Measurements from ENCODE around the gene ATXN1.
"Not testable (repeated sequence)": the region's sequence is repeated elsewhere in the genome, so short reads cannot be mapped to it uniquely, and the experiment has no call there.

The ATXN1 gene

DNA sequence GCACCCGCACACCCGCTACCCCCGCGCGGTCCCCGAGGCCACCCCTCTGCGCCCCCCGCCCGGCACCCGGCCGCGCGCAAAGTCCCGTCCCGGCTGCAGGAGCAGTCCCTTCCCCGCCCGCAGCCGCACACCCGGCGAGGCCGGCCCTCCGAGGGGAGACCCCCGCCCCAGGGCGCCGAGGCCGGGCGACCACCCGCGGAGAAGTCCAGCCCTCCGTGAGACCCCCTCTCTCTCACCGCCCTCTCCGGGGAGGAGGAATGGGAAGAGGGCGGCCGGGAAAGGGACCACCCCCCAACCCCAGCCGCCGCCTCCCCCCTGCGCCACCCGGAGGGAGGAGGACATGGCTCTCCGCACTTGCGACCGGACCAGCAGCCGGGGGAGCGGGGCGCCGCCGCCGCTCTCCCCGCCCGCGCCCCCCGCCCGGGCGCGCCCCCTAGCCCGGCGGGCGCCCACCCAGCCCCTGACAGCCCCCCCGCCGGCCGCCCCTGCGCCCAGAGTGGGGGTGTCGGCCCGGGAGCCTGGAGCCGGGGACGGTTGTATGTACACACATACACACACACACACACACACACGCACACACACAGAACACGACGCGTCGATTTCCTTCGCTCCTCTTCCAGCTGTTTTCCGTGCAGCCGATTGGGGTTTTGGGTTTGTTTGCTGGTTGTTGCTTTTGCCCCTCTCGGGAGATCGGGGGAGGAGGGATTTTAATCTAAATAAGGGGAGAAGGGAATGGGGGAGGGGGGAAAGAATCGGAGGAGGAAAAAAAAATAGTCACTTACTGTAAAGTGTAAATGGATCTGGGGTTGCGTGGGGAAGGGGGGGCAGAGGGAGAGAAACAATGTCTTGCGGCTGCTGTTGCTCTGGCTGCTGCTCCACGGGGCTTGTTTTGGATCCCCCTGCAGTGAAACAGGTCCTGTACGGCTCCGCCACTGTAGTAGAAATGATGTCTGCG is at the start of gene ATXN1:
ATXN1 (minus strand) TSS at position 945 of the 955 bp plus-strand sequence.
- peak in 45 of 58 donors; percentile 19 to 82 (median 63) for DNase-seq

DNA sequence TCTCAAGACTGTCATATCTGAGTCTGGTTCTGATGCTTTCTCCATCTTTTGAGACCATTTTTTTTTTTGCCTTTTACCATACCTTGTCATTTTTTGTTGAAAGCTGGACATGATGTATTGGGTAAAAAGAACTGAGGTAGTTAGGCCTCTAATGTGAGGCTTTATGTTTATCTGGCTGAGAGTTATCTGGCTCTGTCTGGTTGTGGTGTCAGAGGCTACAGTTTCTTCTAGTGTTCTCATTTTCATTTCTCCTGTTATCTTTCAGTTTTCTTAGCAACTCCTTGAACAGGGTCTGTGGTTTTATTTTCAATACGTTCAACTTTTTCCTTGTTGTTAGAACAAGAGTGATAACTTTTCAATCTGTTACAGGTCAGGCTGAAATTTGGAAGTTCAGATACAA is 49.2 kb upstream of the ATXN1 start:
- no peak for DNase-seq

DNA sequence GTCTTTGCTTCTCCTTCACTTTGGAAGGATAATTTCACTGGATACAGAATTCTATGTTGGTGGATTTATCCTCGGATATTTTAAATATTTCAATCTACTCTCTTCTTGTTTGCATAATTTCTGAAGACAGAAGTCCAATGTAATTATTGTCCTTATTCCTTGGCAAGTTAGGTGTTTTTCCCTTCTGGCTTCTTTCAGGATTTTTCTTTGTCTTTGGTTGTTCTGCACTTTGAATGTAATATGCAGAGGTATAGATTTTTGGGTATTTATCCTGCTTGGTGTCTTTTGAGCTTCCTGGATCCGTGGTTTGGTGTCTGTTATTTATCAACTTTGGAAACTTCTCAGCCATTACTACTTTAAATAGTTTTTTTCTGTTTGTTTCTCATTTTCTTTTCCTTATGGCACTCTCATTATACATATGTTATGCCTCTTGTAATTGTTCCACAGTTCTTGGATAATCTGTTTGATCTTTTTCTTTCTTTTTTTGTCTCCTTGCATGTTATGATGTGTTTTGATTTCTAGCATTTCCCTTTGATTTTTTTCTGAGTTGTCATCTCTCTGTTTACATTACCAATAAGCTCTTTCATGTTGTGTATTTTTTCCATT is 48.6 kb upstream of the ATXN1 start:
- DNase-seq = no peak

DNA sequence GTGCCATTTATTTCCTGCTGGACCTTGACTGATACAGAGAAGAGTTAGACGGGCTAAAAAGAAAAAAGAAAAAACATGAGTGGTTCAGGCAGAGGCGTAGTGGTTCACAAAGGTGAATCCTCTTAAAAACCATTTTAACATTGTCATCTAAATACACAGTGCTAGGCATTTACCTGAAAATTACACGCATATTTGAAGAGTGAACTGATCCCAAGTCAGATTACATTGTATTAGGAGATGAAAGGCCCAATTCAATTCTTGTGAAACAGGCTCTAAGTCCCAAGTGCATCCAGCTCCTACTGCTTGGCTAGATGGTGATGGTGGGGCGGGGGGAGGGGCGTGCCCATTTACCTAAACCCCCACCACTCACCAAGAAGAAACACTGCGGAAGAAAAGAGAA is 46.7 kb upstream of the ATXN1 start:
- DNase-seq = no peak

DNA sequence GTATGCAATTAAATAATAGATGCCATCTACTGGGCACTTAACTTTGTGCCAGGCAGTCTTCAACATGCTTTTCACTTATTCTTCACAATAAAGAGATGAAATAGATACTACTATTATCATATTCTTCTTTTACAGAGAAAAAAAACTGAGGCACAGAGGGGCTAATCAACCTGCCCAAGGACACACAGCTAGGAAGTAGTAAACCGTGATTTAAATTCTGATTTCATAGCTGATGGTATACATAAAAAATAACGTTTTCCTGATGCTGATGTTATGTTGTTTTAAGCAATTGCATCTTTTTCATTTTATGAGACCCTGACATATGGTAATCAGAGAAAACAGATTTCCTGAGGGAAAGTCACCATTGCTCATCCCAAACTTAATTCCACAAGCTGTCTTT is 45.1 kb upstream of the ATXN1 start:
- DNase-seq = no peak

DNA sequence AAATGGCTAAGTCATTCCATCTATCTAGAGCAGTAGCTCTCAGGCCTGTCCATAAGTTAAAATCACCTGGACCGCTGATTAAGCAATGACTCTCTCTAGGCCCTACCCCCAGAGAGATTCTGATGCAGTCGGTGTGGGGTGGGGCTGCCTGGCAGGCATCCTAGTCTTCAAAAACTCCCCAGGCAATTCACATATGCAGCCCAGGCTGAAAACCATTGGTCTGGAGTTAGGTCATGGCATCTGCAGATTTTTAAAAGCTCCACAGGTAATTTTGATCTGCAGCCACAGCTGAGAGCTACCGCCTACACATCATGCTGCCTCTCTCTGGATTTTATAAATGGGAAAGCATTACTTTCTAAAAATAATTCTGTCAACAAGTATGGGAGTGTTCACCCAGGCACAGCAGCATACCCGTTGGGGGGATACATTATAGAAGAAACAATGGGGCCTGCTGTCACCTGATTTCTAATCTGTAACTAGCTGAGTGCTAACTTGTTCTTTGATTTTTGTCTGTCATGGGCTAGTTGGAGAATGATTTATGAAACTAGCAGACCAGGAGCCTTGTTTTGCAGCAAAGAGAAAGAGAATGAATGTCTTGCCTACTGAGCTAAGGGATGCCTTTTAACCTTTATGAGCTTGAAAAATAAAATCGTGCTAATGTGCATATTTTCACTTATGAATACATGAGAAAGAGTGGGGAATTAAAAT is 44.1 kb upstream of the ATXN1 start:
- DNase-seq = peak in 4 of 58 donors; percentile 10 to 34 (median 11)

DNA sequence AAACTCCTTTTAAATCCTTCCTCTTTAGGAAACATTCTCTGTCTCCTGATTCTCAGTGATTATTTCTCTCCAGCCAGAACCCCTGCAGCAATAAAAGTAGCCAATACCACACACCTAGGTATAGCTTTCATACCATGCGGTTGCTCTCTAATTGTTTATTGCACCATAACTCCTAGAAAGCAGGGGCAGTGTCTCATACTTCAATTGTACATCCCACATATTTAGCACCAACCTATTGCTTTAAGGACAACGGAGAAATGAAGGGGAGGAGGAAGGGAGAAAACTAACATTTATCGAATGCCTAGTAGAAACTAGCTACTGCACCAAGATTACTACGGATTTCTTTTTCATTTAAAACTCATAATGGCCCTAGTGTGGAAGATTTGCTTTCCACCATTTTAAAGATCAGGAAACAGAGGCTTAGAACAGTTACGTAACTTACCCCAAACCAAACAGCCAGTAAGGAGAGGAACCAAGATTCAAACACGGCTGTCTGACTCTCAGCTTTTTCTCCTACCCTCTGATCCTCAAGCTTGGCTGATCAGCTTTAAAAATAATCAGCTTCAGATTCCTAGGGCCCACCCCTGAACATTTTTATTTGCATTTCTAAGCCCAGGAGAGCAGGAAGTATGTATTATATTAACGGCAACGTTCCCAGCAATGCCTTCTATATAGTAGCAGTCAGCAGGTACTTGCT is 43.4 kb upstream of the ATXN1 start:
- DNase-seq = peak in 1 of 58 donors; percentile 2

DNA sequence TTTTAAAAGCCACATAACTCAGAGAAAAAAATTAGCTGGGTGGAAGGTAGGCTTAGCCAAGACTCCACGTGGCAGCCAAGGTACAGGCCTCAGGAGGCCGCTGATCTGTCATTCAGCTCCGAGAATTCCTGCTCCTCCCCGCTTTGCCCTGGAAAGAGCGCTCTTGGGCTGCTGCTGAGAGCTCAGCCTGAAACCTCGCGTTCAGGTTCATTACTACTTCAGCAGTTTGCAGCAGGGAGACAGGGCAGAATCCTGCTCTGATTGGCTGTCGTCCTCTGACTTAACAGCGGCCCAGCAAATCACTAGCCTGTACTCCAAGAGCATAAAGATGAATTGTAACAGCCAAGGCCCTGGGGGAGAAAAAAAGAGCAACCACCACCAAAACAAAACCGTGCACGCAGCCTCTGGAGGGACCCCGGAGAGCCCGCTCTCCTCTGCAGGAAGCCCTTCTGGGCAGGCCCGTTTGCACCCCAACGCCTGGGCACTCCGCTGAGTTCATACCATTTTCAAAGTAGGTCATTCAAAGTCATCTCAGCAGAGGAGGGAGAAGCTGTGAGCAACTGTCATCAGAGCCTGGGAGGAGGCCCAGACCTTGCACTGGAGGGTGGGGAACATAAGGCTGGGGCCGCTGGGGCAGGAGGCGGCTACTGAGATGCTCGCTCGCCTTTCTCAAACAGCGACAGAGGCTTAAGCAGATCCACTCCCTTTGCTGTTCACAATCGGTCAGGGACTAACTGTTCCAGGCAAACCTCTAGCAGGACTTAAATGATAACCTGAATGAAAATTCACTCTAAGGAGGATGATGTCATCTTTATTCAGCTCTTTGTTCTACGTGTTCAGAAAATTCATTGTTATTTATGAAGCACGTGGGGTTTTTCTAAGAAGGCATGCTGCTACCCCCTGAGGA is 42.3 kb upstream of the ATXN1 start:
- peak in 57 of 58 donors; percentile 23 to 90 (median 72) for DNase-seq

DNA sequence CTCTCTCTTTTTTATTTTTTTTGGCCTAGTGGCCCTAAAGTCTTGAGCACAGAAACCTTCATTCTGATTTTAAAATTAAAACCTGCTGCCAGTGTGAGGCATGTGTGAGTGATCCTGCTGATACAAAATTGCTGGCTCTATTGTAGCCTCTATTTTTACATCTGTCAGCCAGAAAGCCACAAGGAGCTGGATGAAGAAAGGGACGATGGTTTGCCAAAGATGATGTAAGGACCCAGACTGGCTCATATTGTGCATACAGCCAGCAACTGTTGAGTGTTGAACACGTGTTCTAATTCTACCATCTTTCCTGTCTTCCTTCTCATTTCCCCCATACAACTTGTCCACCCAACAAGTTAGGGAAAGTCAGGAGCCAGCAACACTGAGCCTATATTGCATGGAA is 40.8 kb upstream of the ATXN1 start:
- peak in 4 of 58 donors; percentile 11 to 59 (median 13) for DNase-seq

DNA sequence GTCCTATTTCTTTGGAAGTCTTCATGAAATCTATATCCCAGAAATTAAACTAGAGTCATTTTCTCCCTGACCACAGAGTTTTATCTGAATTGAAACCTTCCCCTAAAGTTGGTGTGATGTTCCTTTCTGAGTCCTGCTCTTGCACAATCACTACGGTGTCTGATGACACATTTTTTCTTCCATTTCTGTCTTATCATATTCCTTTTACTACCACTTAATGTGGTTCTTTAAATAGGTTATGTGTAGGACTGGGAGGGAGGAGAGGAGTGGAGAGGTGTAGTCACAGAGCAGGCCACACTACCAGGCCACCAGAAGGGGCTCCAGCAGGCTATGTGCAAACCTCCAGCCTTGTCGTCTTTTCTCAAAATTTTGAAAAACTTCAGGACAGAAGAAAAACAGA is 39.7 kb upstream of the ATXN1 start:
- DNase-seq = no peak

DNA sequence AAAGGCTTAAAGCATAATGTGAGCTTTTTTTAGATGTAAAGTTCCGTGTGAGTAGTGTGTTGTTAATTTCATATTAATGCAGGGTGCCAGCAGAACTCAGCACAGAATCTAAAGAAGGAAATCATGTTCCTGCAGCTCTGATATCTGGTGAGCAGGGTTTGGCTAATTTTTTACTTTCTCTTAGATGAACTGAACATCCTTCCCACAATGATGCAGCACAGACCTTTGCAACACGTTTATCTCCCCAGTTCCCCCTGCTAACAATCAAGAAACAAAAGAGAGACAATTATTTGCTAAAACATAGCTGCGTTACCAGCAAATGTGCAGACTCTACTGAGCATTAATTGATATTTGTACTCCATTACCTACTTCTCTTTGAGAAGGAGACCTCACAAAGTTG is 39.1 kb upstream of the ATXN1 start:
- no peak for DNase-seq

DNA sequence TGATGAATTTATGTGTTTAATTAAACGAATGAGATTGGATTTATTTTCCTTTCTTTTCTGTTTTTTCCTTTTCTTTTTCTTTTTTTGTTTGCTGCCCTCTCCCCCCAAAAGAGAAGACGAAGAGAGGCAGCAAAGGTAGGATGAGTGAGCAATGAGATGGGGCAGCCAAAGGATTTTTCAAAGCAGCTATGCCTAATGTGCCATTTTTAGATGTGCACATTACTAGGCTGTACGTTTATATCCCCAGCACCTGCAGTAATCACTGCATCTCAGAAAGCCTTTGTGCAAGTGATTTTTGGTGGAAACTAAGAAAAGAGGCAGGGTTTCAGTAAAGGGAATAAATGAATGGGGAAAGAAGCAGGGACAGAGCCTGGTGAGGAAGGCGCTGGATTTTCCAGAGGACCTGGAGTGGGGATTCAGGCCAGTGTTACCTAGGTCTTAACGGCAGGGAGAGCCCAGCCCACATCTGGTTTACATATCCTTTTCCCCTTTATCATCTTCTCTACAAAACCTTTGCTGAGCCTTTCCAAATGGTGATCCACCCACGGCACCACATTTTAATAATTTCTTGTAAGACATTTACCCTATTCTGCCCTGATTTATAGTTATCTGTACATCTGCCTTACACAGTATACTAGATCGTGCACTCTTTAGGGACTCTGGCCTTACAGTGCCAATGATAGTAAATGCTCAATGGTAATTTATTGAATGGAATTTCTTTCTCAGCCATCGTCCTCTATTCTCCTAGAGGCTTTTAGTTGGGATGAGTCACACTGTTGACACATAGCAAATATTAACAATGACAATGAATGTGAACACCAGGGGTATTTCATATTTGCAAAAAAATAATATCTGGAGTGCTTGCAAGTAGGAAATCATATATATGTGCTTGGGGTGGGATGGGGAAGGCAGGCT is 38.3 kb upstream of the ATXN1 start:
- no peak for DNase-seq

DNA sequence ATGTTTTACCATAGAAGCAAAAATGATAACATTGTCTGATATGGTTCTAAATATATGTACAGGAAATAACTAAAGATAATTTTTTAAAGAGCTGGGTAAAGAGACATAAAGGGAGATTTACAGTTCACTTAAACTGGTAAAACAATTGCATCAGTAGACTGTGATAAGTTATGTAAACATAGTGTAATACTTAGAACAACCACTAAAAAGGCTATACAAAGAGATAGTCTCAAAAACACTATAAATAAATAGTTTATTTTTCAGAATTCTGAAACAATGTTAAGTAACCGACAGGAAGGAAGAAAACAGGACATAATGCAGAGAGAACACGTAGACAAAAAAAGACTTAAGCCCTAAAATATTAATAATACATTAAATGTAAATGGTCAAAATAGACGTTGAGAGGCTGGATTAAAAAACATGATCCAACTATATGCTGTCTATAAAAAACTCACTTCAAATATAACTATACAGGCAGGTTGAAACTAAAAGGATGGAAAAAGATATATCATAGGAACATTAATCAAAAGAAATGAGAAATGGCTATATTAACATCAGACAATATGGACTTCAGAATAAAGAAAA is 32.7 kb upstream of the ATXN1 start:
- DNase-seq = no peak

DNA sequence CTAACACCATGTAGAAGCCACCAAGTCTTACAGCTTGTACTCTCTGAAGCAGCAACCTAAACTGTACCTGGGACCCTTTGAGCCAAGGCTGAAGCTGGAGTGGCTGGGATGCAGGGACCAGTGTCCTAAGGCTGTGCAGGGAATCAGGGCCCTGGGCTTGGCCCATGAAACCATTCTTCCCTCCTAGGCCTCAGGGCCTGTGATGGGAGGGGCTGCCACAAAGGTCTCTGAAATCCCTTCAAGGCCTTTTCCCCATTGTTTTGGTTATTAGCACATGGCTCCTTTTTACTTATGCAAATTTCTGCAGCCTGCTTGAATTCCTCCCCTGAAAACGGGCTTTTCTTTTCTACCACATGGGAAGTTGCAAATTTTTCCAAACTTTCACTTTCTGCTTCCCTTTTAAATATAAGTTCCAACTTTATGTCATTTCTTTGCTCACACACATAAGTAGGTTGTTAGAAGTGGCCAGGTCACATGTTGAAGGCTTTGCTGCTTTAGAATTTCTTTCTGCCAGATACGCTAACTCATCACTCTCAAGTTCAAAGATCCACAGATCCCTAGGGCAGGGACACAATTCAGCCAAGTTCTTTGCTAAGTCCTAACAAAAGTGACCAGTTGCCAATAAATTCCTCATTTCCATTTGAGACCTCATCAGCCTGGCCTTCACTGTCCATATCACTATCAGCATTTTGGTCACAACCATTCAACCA is 28.2 kb upstream of the ATXN1 start:
- no peak for DNase-seq

DNA sequence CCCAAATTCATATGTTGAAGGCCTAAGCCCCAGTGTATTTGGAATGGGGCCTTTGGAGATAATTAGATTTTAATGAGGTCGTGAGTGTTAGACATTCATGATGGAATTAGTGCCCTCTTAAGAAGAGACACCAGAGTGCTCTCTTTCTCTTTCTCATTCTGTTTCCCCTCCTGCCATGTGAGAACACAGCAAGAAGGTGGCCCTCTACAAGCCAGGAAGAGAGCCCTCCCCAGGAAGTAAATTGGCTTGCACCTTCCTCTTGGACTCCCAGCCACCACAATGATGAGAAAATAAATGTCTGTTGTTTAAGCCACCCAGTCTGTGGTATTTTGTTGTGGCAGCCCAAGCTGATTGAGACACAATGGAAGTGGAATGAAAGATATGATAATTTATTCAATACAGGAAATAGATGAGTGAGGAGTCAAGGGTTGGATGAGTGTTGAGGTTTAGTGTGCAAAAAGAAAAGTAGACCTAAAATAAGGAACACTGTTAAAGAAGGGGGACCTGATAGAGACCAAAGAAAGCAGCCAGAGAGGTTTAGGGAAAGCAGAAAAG is 25.9 kb upstream of the ATXN1 start:
- no peak for DNase-seq

DNA sequence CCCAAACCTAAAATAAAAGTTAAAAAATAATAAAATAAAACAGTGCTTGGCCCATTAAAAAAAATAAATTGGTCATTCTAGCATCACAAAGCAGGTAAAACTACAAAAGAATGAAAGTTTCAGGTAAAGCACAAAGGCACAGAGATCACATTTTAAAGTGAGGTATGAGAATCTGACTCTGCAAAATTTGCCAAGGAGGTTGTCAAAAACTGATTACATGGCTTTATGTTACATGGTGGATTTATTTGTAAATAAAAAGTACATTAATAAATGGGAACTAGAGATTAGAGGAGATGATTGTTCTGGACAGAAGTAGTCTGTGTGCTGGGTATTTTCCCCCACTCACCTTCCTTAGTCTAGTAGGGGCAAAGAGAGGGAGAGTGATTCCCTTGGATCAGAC is 24.2 kb upstream of the ATXN1 start:
- no peak for DNase-seq

DNA sequence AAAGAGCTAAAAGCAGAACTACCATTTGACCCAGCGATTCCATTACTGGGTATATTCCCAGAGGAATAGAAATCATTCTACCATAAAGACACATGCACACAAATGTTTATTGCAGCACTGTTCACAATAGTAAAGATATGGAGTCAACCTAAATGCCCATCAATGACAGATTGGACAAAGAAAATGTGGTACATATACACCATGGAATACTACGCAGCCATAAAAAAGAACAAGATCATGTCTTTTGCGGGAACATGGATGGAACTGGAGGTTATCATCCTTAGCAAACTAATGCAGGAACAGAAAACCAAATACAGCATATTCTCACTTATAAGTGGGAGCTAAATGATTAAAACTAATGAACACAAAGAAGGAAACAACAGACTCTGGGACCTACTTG is 23.7 kb upstream of the ATXN1 start:
- not testable (repeated sequence) for DNase-seq

Measured in anterior cingulate cortex (tissue), 58 donors.